A673 (cell line): ENCODE data around the gene DSG1.

Experiments used
- EZH2 ChIP-seq: fragments of 200-600 bp; sonication (generic); IDR thresholded peaks from 2 replicates; pipeline ENCODE4 v1.6.1; 2017; ENCODE audit warnings: borderline replicate concordance, low read depth, mild to moderate bottlenecking, mixed read lengths, antibody characterized with exemption, low read length; ENCODE audit not compliant: poor library complexity, severe bottlenecking
- TF ChIP-seq, protein P1 (sequence below): fragments of 300-800, 200-600 bp; sonication (generic); conservative IDR thresholded peaks from 2 replicates; pipeline ENCODE4 v1.5.1; 2017; ENCODE audit warnings: low read depth, mild to moderate bottlenecking, antibody characterized with exemption, low read length, moderate library complexity, mixed read lengths

DNA sequence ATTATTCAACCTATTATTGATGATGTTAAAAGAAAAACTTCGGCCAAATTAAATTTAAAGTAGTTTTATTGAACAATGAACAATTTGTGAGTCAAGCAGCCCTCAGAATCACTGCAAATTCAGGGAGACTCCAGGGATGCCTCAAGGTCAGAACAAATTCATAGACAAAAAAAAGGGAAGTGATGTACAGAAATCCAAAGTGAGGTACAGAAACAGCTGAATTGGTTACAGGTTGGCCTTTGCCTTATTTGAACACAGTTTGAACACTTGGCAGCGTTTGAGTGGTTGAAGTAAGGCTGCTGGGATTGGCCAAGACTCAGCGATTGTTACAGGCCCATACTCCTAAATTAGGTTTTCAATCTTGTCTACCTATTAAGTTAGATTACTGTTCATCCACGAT, 47.4 kb upstream of the DSG1 start:
- TF ChIP-seq, protein P1, sequence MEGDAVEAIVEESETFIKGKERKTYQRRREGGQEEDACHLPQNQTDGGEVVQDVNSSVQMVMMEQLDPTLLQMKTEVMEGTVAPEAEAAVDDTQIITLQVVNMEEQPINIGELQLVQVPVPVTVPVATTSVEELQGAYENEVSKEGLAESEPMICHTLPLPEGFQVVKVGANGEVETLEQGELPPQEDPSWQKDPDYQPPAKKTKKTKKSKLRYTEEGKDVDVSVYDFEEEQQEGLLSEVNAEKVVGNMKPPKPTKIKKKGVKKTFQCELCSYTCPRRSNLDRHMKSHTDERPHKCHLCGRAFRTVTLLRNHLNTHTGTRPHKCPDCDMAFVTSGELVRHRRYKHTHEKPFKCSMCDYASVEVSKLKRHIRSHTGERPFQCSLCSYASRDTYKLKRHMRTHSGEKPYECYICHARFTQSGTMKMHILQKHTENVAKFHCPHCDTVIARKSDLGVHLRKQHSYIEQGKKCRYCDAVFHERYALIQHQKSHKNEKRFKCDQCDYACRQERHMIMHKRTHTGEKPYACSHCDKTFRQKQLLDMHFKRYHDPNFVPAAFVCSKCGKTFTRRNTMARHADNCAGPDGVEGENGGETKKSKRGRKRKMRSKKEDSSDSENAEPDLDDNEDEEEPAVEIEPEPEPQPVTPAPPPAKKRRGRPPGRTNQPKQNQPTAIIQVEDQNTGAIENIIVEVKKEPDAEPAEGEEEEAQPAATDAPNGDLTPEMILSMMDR: no peak
- no peak for TF ChIP-seq EZH2
